Heart left ventricle (tissue), 16 donors: Measurements from ENCODE around the gene DNAAF8. TPM values are rescaled to one million over a fixed set of nuclear protein-coding genes. Genes with fewer than 3 reads are reported as not detected.
A peak's percentile ranks its signal among the peaks of the same experiment; 100 is the strongest.

Experiments
- ATAC-seq, 4 donors: fragments of 200-7000 bp; cut with Tn5 transposase; one replicate each; pipeline ENCODE4 v1.9.1; 2020 to 2022; ENCODE audit warnings: moderate library complexity in 4 of 4, mild to moderate bottlenecking in 3 of 4, moderate number of reproducible peaks in 1 of 4
- DNase-seq, 5 donors: peaks; one replicate each; pipeline ENCODE4 v3.0.0-alpha.2; 2020
- H3K27ac ChIP-seq, 12 donors: fragments of 200-600 bp; sonication (generic) in 4 of 12; one replicate each; pipeline versions ENCODE4 v1.5.0 to v1.8.0; 2016 to 2022; ENCODE audit warnings: mild to moderate bottlenecking in 2 of 12
- H3K27me3 ChIP-seq, 9 donors: fragments of 200-600 bp; sonication (generic) in 2 of 9; one replicate each; pipeline versions ENCODE4 v1.5.1 to v1.8.0; 2016 to 2022; ENCODE audit warnings: mild to moderate bottlenecking in 3 of 9
- H3K36me3 ChIP-seq, 9 donors: fragments of 200-600 bp; sonication (generic) in 2 of 9; one replicate each; pipeline versions ENCODE4 v1.5.0 to v1.8.0; 2018 to 2022; ENCODE audit warnings: mild to moderate bottlenecking in 2 of 9
- H3K4me1 ChIP-seq, 12 donors: fragments of 200-600 bp; sonication (generic) in 4 of 12; one replicate each; pipeline versions ENCODE4 v1.5.0 to v1.8.0; 2016 to 2022; ENCODE audit warnings: mild to moderate bottlenecking in 3 of 12
- H3K4me3 ChIP-seq, 12 donors: fragments of 200-600 bp; sonication (generic) in 4 of 12; one replicate each; pipeline versions ENCODE4 v1.5.0 to v1.8.0; 2017 to 2022; ENCODE audit warnings: mild to moderate bottlenecking in 9 of 12, moderate library complexity in 4 of 12
- H3K9me3 ChIP-seq, 12 donors: fragments of 200-600 bp; sonication (generic) in 4 of 12; one replicate each; pipeline versions ENCODE4 v1.5.0 to v1.8.0; 2016 to 2022; ENCODE audit warnings: mild to moderate bottlenecking in 1 of 12
- CTCF ChIP-seq, 12 donors: fragments of 200-600 bp; sonication (generic) in 4 of 12; IDR thresholded peaks; one replicate each; pipeline versions ENCODE4 v1.5.0 to v1.8.0; 2018 to 2022; ENCODE audit warnings: antibody characterized with exemption in 12 of 12, mild to moderate bottlenecking in 5 of 12
- POLR2A ChIP-seq, 2 donors: fragments of 450-650 bp; IDR thresholded peaks; one replicate each; pipeline ENCODE4 v1.6.1; 2017; ENCODE audit warnings: antibody characterized with exemption in 2 of 2, mild to moderate bottlenecking in 2 of 2, moderate library complexity in 2 of 2
- WGBS, 4 donors: extraction: QIAGEN DNeasy Blood & Tissue Kit in 2 of 4; methylation state at CpG; one replicate each; pipeline versions ENCODE4 v1.1.5 to v1.1.7; 2013 to 2018; 5-methylcytosine and 5-hydroxymethylcytosine counted together
- intact Hi-C, 10 donors: fragments of 100-400 bp; cut with DNase I; formaldehyde crosslinking; loops; one replicate each; pipeline versions ENCODE4 v1.11.1 to v1.14.2; 2022
- polyA plus RNA-seq, 2 donors: library from polyadenylated mRNA; stranded (reverse); fragments of 200-250 nt; gene quantifications; one replicate each; pipeline ENCODE4 v1.2.3, GENCODE V29; 2013
- total RNA-seq, 9 donors: library from RNA; depleted of rRNA in 2 of 9; stranded (reverse); fragments of >200 nt in 2 of 9; fragmentation: NEBNext Ultra II Directional in 3 of 9; extraction: Animal tissue kit (Norgen Biotek cat#: 25700) in 3 of 9; gene quantifications; one replicate each; pipeline versions ENCODE4 v1.1.0 to v1.2.4, GENCODE V29; 2016 to 2023
- donor health status: ischemic (EF 13 %, LVEDD 7.1; RV severe dilation, severe dysfunction).
- donor health status: healthy with polysubstance abuse.
- donor health status: DM: no; HTN: yes; CAD: no.
- donor health status: DM: no; HTN: no; CAD: no.
- donor health status: ischemic (EF 25% LVEDD 6.9; RV normal size, moderate dysfunction).
- donor health status: ischemic (EF 25% LVEDD 5.7; RV mildly dilated, moderate dysfunction).
- donor health status: healthy.
- donor health status: DM: yes; HTN: yes; CAD: no.
- donor health status: ischemic (EF 35%, LVEDD 5.7; RV mildly dilated, moderate dysfunction).
- donor health status: nonischemic (EF 11% LVEDD 7.7; RV severe dilation, severe dysfunction).
- donor health status: DM: yes; HTN: yes; CAD: no.
- donor health status: PGD.
- donor health status: ischemic (EF 29% LVEDD 5.4; RV normal size, mild dysfunction).
- donor health status: nonischemic (EF 23%, LVEDD 6.1; RV moderate dilation, normal function).

The DNAAF8 gene
- total and polyA plus RNA-seq, 11 donors: 0.34 to 3.4 (median 0.91) TPM

GRCh38 chr16:4790871-4791270 lies 56.5 kb downstream of the DNAAF8 start:
- ATAC-seq (no peak), DNase-seq (no peak)
- no peaks in the 10 kb centered on the region for H3K27me3 ChIP-seq
- H3K4me1 ChIP-seq: no peaks in the 10 kb centered on the region
- intact Hi-C loops: no loop called here
- TF ChIP-seq POLR2A (IDR thresholded peaks at IDR 0.05): no peak
- no peak for TF ChIP-seq CTCF (IDR thresholded peaks at IDR 0.05)
- H3K4me3 ChIP-seq: no peak overlapping the region
- H3K27ac ChIP-seq: no peak overlapping the region
- peaks cover 0 to 1% (median 0%) of the 10 kb centered on the region in 9 donors for H3K36me3 ChIP-seq
- no peaks in the 10 kb centered on the region for H3K9me3 ChIP-seq
- WGBS, 4 donors: 57 to 64% (median 60%) methylated on average over 10 of the region's 10 CpGs

- WGBS, 4 donors: 68 to 78% (median 73%) methylated on average over 13 of the region's 13 CpGs
Measured at GRCh38 chr16:4792951-4793513, 58.7 kb downstream of the DNAAF8 start.

GRCh38 chr16:4795181-4795827 lies 61.0 kb downstream of the DNAAF8 start, which contains the start of gene SMIM22:
Gene SMIM22, plus strand, starts transcription at chr16:4795369. Its CDS starts 366 bp downstream, at chr16:4795735.
- Histone ChIP-seq H3K4me3 (no peak within 1 kb of the TSS), H3K9me3 (no peaks in the 10 kb centered on the region), H3K4me1 (peaks cover 0 to 6% (median 3%) of the 10 kb centered on the region in 12 donors), H3K27me3 (no peaks in the 10 kb centered on the region), H3K36me3 (peaks cover 0 to 33% (median 21%) of the 10 kb centered on the region in 9 donors), H3K27ac (no peak within 1 kb of the TSS)
- DNase-seq: peak in 1 of 5 donors; percentile 7
- ATAC-seq: peak in 1 of 4 donors; percentile 14
- intact Hi-C loops: no loop called here
- 69 to 75% (median 71%) methylated on average over 11 to 14 of the region's 14 CpGs for WGBS, 4 donors
- TF ChIP-seq POLR2A (IDR thresholded peaks at IDR 0.05) (no peak), CTCF (IDR thresholded peaks at IDR 0.05) (no peak)

More at GRCh38 chr16:4792951-4793513, 58.7 kb downstream of the DNAAF8 start:
- Histone ChIP-seq H3K27me3 (no peaks in the 10 kb centered on the region), H3K9me3 (no peaks in the 10 kb centered on the region), H3K4me1 (no peaks in the 10 kb centered on the region), H3K36me3 (peaks cover 0 to 16% (median 10%) of the 10 kb centered on the region in 9 donors), H3K27ac (no peak overlapping the region), H3K4me3 (no peak overlapping the region)
- DNase-seq (peak in 1 of 5 donors; percentile 2), ATAC-seq (no peak)
- intact Hi-C loops: no loop called here
- TF ChIP-seq CTCF (IDR thresholded peaks at IDR 0.05) (no peak), POLR2A (IDR thresholded peaks at IDR 0.05) (no peak)

GRCh38 chr16:4795828-4796572 lies 61.7 kb downstream of the DNAAF8 start:
- H3K27ac ChIP-seq: no peak overlapping the region
- DNase-seq (no peak), ATAC-seq (no peak)
- no peak for TF ChIP-seq POLR2A (IDR thresholded peaks at IDR 0.05)
- no peak for TF ChIP-seq CTCF (IDR thresholded peaks at IDR 0.05)
- intact Hi-C loops: no loop called here
- H3K9me3 ChIP-seq: no peaks in the 10 kb centered on the region
- peaks cover 0 to 13% (median 9%) of the 10 kb centered on the region in 12 donors for H3K4me1 ChIP-seq
- H3K4me3 ChIP-seq: no peak overlapping the region
- peaks cover 0 to 33% (median 21%) of the 10 kb centered on the region in 9 donors for H3K36me3 ChIP-seq
- no peaks in the 10 kb centered on the region for H3K27me3 ChIP-seq
- WGBS, 4 donors: 93 to 94% (median 93%) methylated on average over 25 to 30 of the region's 30 CpGs
